Activated T-cell treated with anti-CD3 and anti-CD28 coated beads, Interleukin-2, amount 50 U/mL, for 24 hours (primary cell): ENCODE measurements around the gene PELI1.
"Not testable (repeated sequence)": the region's sequence is repeated elsewhere in the genome, so short reads cannot be mapped to it uniquely, and the experiment has no call there.

Source experiments
- DNase-seq: peaks from one replicate; pipeline ENCODE4 v3.0.0-alpha.2; 2020
- H3K27ac Mint-ChIP-seq: 2 replicates; pipeline ENCODE4 v1.8.0; 2020; ENCODE audit warnings: mild to moderate bottlenecking, mixed read lengths
- H3K27me3 Mint-ChIP-seq: 2 replicates; pipeline ENCODE4 v1.8.0; 2020; ENCODE audit warnings: mixed read lengths
- H3K36me3 Mint-ChIP-seq: 2 replicates; pipeline ENCODE4 v1.8.0; 2020; ENCODE audit warnings: low read depth, mixed read lengths
- H3K4me1 Mint-ChIP-seq: 2 replicates; pipeline ENCODE4 v1.8.0; 2020; ENCODE audit warnings: low read depth, mixed read lengths
- H3K4me3 Mint-ChIP-seq: 2 replicates; pipeline ENCODE4 v1.8.0; 2020; ENCODE audit warnings: mild to moderate bottlenecking, moderate library complexity, mixed read lengths
- H3K9me3 Mint-ChIP-seq: 2 replicates; pipeline ENCODE4 v1.8.0; 2020; ENCODE audit warnings: mixed read lengths

PELI1 gene

GRCh38 chr2:64122358-64122757 lies 21.9 kb downstream of the PELI1 start:
- no peak for DNase-seq
- peaks cover 74% of the 10 kb centered on the region for H3K4me1 Mint-ChIP-seq
- no peaks in the 10 kb centered on the region for H3K9me3 Mint-ChIP-seq
- peak overlapping the region; percentile 2 for H3K27ac Mint-ChIP-seq
- H3K27me3 Mint-ChIP-seq: no peaks in the 10 kb centered on the region
- H3K4me3 Mint-ChIP-seq: no peak overlapping the region
- peaks cover 49% of the 10 kb centered on the region for H3K36me3 Mint-ChIP-seq

DNA sequence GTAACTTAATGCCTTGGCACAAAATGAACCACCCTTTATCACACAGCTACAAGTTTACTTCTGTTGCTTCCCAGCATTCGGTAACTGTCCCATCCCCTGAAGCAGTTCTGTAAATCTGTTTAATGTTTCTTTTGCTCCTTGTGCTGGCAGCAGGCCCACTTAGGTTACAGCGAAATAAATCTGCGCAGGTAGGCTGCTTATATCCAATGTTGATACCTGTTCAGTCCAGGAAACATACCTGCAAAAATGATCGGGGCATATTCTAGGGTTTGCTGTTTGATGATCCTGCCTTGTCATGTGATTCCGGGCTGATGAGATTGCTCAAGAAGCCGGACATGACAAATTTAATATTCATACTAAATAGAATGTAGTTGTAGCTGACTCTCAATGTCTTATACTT lies 23.3 kb downstream of the PELI1 start:
- Mint-ChIP-seq H3K27me3 (no peaks in the 10 kb centered on the region), H3K4me3 (no peak overlapping the region), H3K27ac (peak overlapping the region; percentile 30), H3K36me3 (peaks cover 39% of the 10 kb centered on the region), H3K9me3 (no peaks in the 10 kb centered on the region), H3K4me1 (peaks cover 76% of the 10 kb centered on the region)
- no peak for DNase-seq

- no peaks in the 10 kb centered on the region for H3K27me3 Mint-ChIP-seq
- H3K9me3 Mint-ChIP-seq: no peaks in the 10 kb centered on the region
- DNase-seq: no peak
- H3K4me1 Mint-ChIP-seq: peaks cover 78% of the 10 kb centered on the region
- H3K4me3 Mint-ChIP-seq: no peak overlapping the region
- no peak overlapping the region for H3K27ac Mint-ChIP-seq
- H3K36me3 Mint-ChIP-seq: peaks cover 36% of the 10 kb centered on the region
Measured at GRCh38 chr2:64120008-64120407, 24.2 kb downstream of the PELI1 start.

GRCh38 chr2:64119369-64119768 lies 24.9 kb downstream of the PELI1 start:
- DNase-seq: no peak
- H3K4me1 Mint-ChIP-seq: peaks cover 79% of the 10 kb centered on the region

DNA sequence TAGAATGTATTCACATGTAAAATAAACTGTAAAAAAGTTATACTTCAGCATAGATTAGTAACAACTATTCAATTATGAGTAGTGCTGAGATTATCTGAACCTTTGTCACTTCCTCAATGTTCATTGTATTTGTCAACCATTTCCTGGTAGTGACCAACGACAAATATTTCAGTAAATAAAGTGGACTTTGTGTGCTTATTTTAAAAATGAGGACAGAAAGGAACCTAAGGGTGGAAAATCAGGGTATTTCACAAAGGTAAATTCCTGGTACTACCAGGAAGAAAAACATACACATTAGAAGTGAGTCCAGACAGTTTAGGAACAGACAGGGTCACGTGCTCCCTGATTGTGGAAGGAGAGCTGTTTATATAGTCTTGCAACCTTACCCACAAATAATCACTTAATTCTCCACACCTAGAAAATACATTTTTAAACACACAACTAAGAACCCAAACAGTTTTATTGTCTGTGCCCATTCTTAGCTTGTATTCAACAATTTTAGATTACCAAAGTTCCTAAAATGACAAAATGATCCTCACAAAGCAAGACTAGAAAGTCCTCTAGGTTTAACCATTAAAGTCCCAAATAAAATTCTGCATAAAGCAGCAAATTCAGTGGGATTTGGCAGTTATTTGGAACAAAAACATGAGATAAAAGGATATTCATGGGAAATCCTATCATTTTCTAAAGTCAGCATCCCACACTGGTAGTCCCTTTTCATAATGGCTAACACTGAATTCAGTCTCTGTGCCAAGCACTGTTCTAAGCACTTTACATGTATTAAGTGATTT lies 28.2 kb downstream of the PELI1 start:
- DNase-seq: no peak
- Mint-ChIP-seq H3K27me3 (no peaks in the 10 kb centered on the region), H3K4me3 (no peak overlapping the region), H3K9me3 (no peaks in the 10 kb centered on the region), H3K36me3 (peaks cover 17% of the 10 kb centered on the region), H3K27ac (peak overlapping the region; percentile 93), H3K4me1 (peaks cover 85% of the 10 kb centered on the region)

More at GRCh38 chr2:64119369-64119768, 24.9 kb downstream of the PELI1 start:
- Mint-ChIP-seq H3K4me3 (no peak overlapping the region), H3K9me3 (no peaks in the 10 kb centered on the region), H3K27me3 (no peaks in the 10 kb centered on the region), H3K27ac (peak overlapping the region; percentile 58), H3K36me3 (peaks cover 31% of the 10 kb centered on the region)

GRCh38 chr2:64114912-64115277 lies 29.3 kb downstream of the PELI1 start:
- H3K36me3 Mint-ChIP-seq: peaks cover 19% of the 10 kb centered on the region
- H3K9me3 Mint-ChIP-seq: no peaks in the 10 kb centered on the region
- DNase-seq: no peak
- H3K4me1 Mint-ChIP-seq: peaks cover 86% of the 10 kb centered on the region
- no peaks in the 10 kb centered on the region for H3K27me3 Mint-ChIP-seq
- peak overlapping the region; percentile 93 for H3K27ac Mint-ChIP-seq
- peak overlapping the region; percentile 59 for H3K4me3 Mint-ChIP-seq

GRCh38 chr2:64114063-64114911 lies 29.9 kb downstream of the PELI1 start:
- Mint-ChIP-seq H3K27ac (peak overlapping the region; percentile 93), H3K4me1 (peaks cover 87% of the 10 kb centered on the region), H3K27me3 (no peaks in the 10 kb centered on the region), H3K4me3 (peak overlapping the region; percentile 59), H3K36me3 (peaks cover 22% of the 10 kb centered on the region), H3K9me3 (no peaks in the 10 kb centered on the region)
- DNase-seq: no peak

DNA sequence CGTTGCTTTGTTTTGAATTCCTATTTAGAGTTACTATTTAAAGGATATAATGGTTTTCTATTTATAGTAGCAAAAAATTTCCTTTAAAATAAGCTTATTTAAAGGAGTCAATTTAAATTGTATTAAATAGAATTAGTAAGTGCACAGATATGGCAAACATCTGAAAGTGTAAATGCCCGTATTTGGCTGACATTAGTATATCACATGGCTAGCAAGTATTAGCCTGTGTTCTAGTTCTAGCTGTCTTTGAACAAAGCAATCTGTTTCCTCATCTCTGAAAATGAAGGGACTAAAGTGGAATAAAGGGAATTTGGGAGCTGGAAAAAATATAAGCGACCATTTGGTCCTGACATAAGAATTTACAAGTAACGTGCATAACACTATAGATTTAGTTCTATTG lies 32.2 kb downstream of the PELI1 start:
- no peak overlapping the region for H3K4me3 Mint-ChIP-seq
- no peak overlapping the region for H3K27ac Mint-ChIP-seq
- peaks cover 90% of the 10 kb centered on the region for H3K4me1 Mint-ChIP-seq
- peaks cover 40% of the 10 kb centered on the region for H3K36me3 Mint-ChIP-seq
- H3K9me3 Mint-ChIP-seq: peaks cover 2% of the 10 kb centered on the region
- DNase-seq: no peak
- H3K27me3 Mint-ChIP-seq: no peaks in the 10 kb centered on the region

GRCh38 chr2:64111426-64111825 lies 32.8 kb downstream of the PELI1 start:
- Mint-ChIP-seq H3K4me1 (peaks cover 87% of the 10 kb centered on the region), H3K27ac (no peak overlapping the region), H3K9me3 (peaks cover 2% of the 10 kb centered on the region), H3K36me3 (peaks cover 46% of the 10 kb centered on the region), H3K4me3 (no peak overlapping the region), H3K27me3 (no peaks in the 10 kb centered on the region)
- DNase-seq: no peak

GRCh38 chr2:64108666-64109241 lies 35.5 kb downstream of the PELI1 start:
- Mint-ChIP-seq H3K9me3 (peaks cover 2% of the 10 kb centered on the region), H3K4me1 (peaks cover 85% of the 10 kb centered on the region), H3K36me3 (peaks cover 68% of the 10 kb centered on the region), H3K27ac (peak overlapping the region; percentile 86), H3K4me3 (no peak overlapping the region), H3K27me3 (no peaks in the 10 kb centered on the region)
- no peak for DNase-seq

GRCh38 chr2:64106481-64106880 lies 37.7 kb downstream of the PELI1 start:
- DNase-seq: no peak
- H3K36me3 Mint-ChIP-seq: peaks cover 77% of the 10 kb centered on the region
- peak overlapping the region; percentile 50 for H3K27ac Mint-ChIP-seq
- H3K9me3 Mint-ChIP-seq: peaks cover 2% of the 10 kb centered on the region
- peaks cover 86% of the 10 kb centered on the region for H3K4me1 Mint-ChIP-seq
- H3K4me3 Mint-ChIP-seq: no peak overlapping the region
- H3K27me3 Mint-ChIP-seq: no peaks in the 10 kb centered on the region

- Mint-ChIP-seq H3K4me3 (no peak overlapping the region), H3K27ac (peak overlapping the region; percentile 66), H3K4me1 (peaks cover 84% of the 10 kb centered on the region), H3K36me3 (peaks cover 75% of the 10 kb centered on the region), H3K9me3 (peaks cover 2% of the 10 kb centered on the region), H3K27me3 (no peaks in the 10 kb centered on the region)
- no peak for DNase-seq
Measured at GRCh38 chr2:64105670-64106461, 38.4 kb downstream of the PELI1 start.

GRCh38 chr2:64104933-64105332 lies 39.3 kb downstream of the PELI1 start:
- DNase-seq: no peak
- Mint-ChIP-seq H3K4me3 (no peak overlapping the region), H3K4me1 (peaks cover 86% of the 10 kb centered on the region), H3K9me3 (peaks cover 2% of the 10 kb centered on the region), H3K36me3 (peaks cover 79% of the 10 kb centered on the region), H3K27me3 (no peaks in the 10 kb centered on the region), H3K27ac (no peak overlapping the region)

- H3K36me3 Mint-ChIP-seq: peaks cover 84% of the 10 kb centered on the region
- H3K27ac Mint-ChIP-seq: peak overlapping the region; percentile 64
- not testable (repeated sequence) for H3K4me3 Mint-ChIP-seq, H3K9me3 Mint-ChIP-seq, DNase-seq, H3K27me3 Mint-ChIP-seq
- peaks cover 81% of the 10 kb centered on the region for H3K4me1 Mint-ChIP-seq
Measured at GRCh38 chr2:64102736-64103135, 41.5 kb downstream of the PELI1 start.
